8988T (cell line): ENCODE results near the gene OSR1.
"Not testable (repeated sequence)": the region's sequence is repeated elsewhere in the genome, so short reads cannot be mapped to it uniquely, and the experiment has no call there.

Experiments used
- DNase-seq: peaks from one replicate; pipeline ENCODE4 v3.0.0; 2011

The OSR1 gene

GRCh38 chr2:19330436-19330835, 28.0 kb downstream of the OSR1 start:
- DNase-seq = no peak

- DNase-seq = no peak
Observed at GRCh38 chr2:19329445-19329844, 29.0 kb downstream of the OSR1 start.

- DNase-seq = no peak
Observed at GRCh38 chr2:19327496-19327895, 30.9 kb downstream of the OSR1 start.

GRCh38 chr2:19321946-19322345, 36.5 kb downstream of the OSR1 start:
- DNase-seq = no peak

- DNase-seq = no peak
Observed at GRCh38 chr2:19320813-19321212, 37.6 kb downstream of the OSR1 start.

GRCh38 chr2:19319698-19320097, 38.7 kb downstream of the OSR1 start:
- no peak for DNase-seq

- DNase-seq = no peak
Observed at GRCh38 chr2:19319064-19319463, 39.4 kb downstream of the OSR1 start.

GRCh38 chr2:19313553-19313952, 44.9 kb downstream of the OSR1 start:
- DNase-seq = no peak

- peak; percentile 29 for DNase-seq
Observed at GRCh38 chr2:19312949-19313348, 45.5 kb downstream of the OSR1 start.

- not testable (repeated sequence) for DNase-seq
Observed at GRCh38 chr2:19306065-19306464, 52.4 kb downstream of the OSR1 start.

- DNase-seq = not testable (repeated sequence)
Observed at GRCh38 chr2:19305400-19306055, 52.9 kb downstream of the OSR1 start.

GRCh38 chr2:19301706-19302105, 56.7 kb downstream of the OSR1 start:
- no peak for DNase-seq
